H1 (cell line): ENCODE measurements around the gene ARFRP1. TPM values are rescaled to one million over a fixed set of nuclear protein-coding genes. Genes with fewer than 3 reads are reported as not detected.

Source experiments
- polyA plus RNA-seq, 7 experiments: library from polyadenylated mRNA; depleted of rRNA in 3 of 7; stranded (reverse) in 5 of 7; unstranded in 2 of 7; fragments of >200 nt in 5 of 7; fragments of 200-250 nt in 2 of 7; gene quantifications; 1 replicate in 5 of 7; 2 replicates in 1 of 7; 4 replicates in 1 of 7; pipeline versions ENCODE4 v1.2.1 to v1.2.3, GENCODE V29; 2011 to 2013; ENCODE audit warnings: missing spikeins in 2 of 7, mixed read lengths in 2 of 7
- small RNA-seq: library from polyadenylated mRNA; stranded (forward); fragments of <200 nt; extraction: miRNeasy Mini kit (QIAGEN cat#:217004); gene quantifications from one replicate; pipeline ENCODE3, GENCODE V24; 2013; ENCODE audit not compliant: insufficient read depth
- total RNA-seq: library from RNA; stranded (reverse); fragmentation: NEBNext Ultra II Directional; extraction: Animal tissue kit (Norgen Biotek cat#: 25700); gene quantifications from 2 replicates; pipeline ENCODE4 v1.2.1, GENCODE V29; 2021

ARFRP1 gene
- total and polyA plus RNA-seq, 2 of the 8 experiments (the other 6 are each of a cell fraction or from before 2014, with no cell fraction given), result 12.9 to 22.9 TPM

Small RNA genes lying within 50 kb of the gene (small RNA-seq; reads per million reads assigned to genes)
- not detected for gene LIME1
- not detected for gene TNFRSF6B

Other genes starting within 250 kb of the ARFRP1 start
- gene KCNQ2, start 235.3 kb downstream of the ARFRP1 start, total RNA-seq, result 82.6 and 88.6 TPM in 2 replicates
- gene KCNQ2, start 235.3 kb downstream of the ARFRP1 start, polyA plus RNA-seq (2011; rRNA removed), result 243 and 277 TPM in 2 replicates
- gene EEF1A2, start 208.9 kb downstream of the ARFRP1 start, total RNA-seq, result 25.8 and 27.9 TPM in 2 replicates
- 7.4 and 17.5 TPM in 2 replicates for gene EEF1A2, start 208.9 kb downstream of the ARFRP1 start, polyA plus RNA-seq (2011; rRNA removed)
- 125 and 138 TPM in 2 replicates for gene PPDPF, start 187.2 kb downstream of the ARFRP1 start, total RNA-seq
- gene PPDPF, start 187.2 kb downstream of the ARFRP1 start, polyA plus RNA-seq (2011; rRNA removed), result 30.5 and 49.9 TPM in 2 replicates
- gene PTK6, start 170.6 kb downstream of the ARFRP1 start, total RNA-seq, result 0.17 and 0.19 TPM in 2 replicates
- gene PTK6, start 170.6 kb downstream of the ARFRP1 start, polyA plus RNA-seq (2011; rRNA removed), result 0.12 and 0.30 TPM in 2 replicates
- 0.29 and 0.76 TPM in 2 replicates for gene SRMS, start 160.2 kb downstream of the ARFRP1 start, total RNA-seq
- 0.39 and 0.66 TPM in 2 replicates for gene SRMS, start 160.2 kb downstream of the ARFRP1 start, polyA plus RNA-seq (2011; rRNA removed)
- gene FNDC11, start 153.8 kb downstream of the ARFRP1 start, total RNA-seq, result 2.5 and 2.6 TPM in 2 replicates
- 8.8 and 13.5 TPM in 2 replicates for gene FNDC11, start 153.8 kb downstream of the ARFRP1 start, polyA plus RNA-seq (2011; rRNA removed)
- 17.5 and 18.2 TPM in 2 replicates for gene HELZ2, start 133.7 kb downstream of the ARFRP1 start, total RNA-seq
- gene HELZ2, start 133.7 kb downstream of the ARFRP1 start, polyA plus RNA-seq (2011; rRNA removed), result 7.9 and 14.0 TPM in 2 replicates
- gene GMEB2, start 80.9 kb downstream of the ARFRP1 start, total RNA-seq, result 12.9 and 14.2 TPM in 2 replicates
- 14.2 and 19.1 TPM in 2 replicates for gene GMEB2, start 80.9 kb downstream of the ARFRP1 start, polyA plus RNA-seq (2011; rRNA removed)
- gene STMN3, start 54.6 kb downstream of the ARFRP1 start, total RNA-seq, result 63.1 and 71.6 TPM in 2 replicates
- 51.5 and 70.8 TPM in 2 replicates for gene STMN3, start 54.6 kb downstream of the ARFRP1 start, polyA plus RNA-seq (2011; rRNA removed)
- gene RTEL1, start 49.7 kb downstream of the ARFRP1 start, total RNA-seq, result 37.1 and 37.8 TPM in 2 replicates
- 16.2 and 24.3 TPM in 2 replicates for gene RTEL1, start 49.7 kb downstream of the ARFRP1 start, polyA plus RNA-seq (2011; rRNA removed)
- gene TNFRSF6B, start 11.3 kb downstream of the ARFRP1 start, total RNA-seq, result not detected in 2 replicates
- gene TNFRSF6B, start 11.3 kb downstream of the ARFRP1 start, polyA plus RNA-seq (2011; rRNA removed), result 3.1 and 5.4 TPM in 2 replicates
- 21.4 and 24.9 TPM in 2 replicates for gene ZGPAT, start 63 bp upstream of the ARFRP1 start, total RNA-seq
- gene ZGPAT, start 63 bp upstream of the ARFRP1 start, polyA plus RNA-seq (2011; rRNA removed), result 14.5 and 21.5 TPM in 2 replicates
- 3.3 and 4.5 TPM in 2 replicates for gene LIME1, start 28.7 kb upstream of the ARFRP1 start, total RNA-seq
- gene LIME1, start 28.7 kb upstream of the ARFRP1 start, polyA plus RNA-seq (2011; rRNA removed), result 5.9 and 9.5 TPM in 2 replicates
- gene SLC2A4RG, start 31.8 kb upstream of the ARFRP1 start, total RNA-seq, result 25.0 and 29.1 TPM in 2 replicates
- 15.9 and 32.9 TPM in 2 replicates for gene SLC2A4RG, start 31.8 kb upstream of the ARFRP1 start, polyA plus RNA-seq (2011; rRNA removed)
- gene ZBTB46, start 123.3 kb upstream of the ARFRP1 start, total RNA-seq, result 21.1 and 22.4 TPM in 2 replicates
- 6.4 and 10.7 TPM in 2 replicates for gene ZBTB46, start 123.3 kb upstream of the ARFRP1 start, polyA plus RNA-seq (2011; rRNA removed)
- gene ABHD16B, start 153.5 kb upstream of the ARFRP1 start, total RNA-seq, result not detected in 2 replicates
- gene ABHD16B, start 153.5 kb upstream of the ARFRP1 start, polyA plus RNA-seq (2011; rRNA removed), result 0.05 TPM in 1 of 2 replicates, not detected in the other
- 77.1 and 78.1 TPM in 2 replicates for gene TPD52L2, start 157.3 kb upstream of the ARFRP1 start, total RNA-seq
- 80.2 and 96.5 TPM in 2 replicates for gene TPD52L2, start 157.3 kb upstream of the ARFRP1 start, polyA plus RNA-seq (2011; rRNA removed)
- 31.2 and 32.8 TPM in 2 replicates for gene DNAJC5, start 187.2 kb upstream of the ARFRP1 start, total RNA-seq
- gene DNAJC5, start 187.2 kb upstream of the ARFRP1 start, polyA plus RNA-seq (2011; rRNA removed), result 19.2 and 25.0 TPM in 2 replicates
- 36.5 and 37.4 TPM in 2 replicates for gene UCKL1, start 248.4 kb upstream of the ARFRP1 start, total RNA-seq
- gene UCKL1, start 248.4 kb upstream of the ARFRP1 start, polyA plus RNA-seq (2011; rRNA removed), result 91.2 and 106 TPM in 2 replicates